ENCODE data around the gene MYOCOS.
"Not testable (repeated sequence)": the region's sequence is repeated elsewhere in the genome, so short reads cannot be mapped to it uniquely, and the experiment has no call there.

MYOCOS gene

DNA sequence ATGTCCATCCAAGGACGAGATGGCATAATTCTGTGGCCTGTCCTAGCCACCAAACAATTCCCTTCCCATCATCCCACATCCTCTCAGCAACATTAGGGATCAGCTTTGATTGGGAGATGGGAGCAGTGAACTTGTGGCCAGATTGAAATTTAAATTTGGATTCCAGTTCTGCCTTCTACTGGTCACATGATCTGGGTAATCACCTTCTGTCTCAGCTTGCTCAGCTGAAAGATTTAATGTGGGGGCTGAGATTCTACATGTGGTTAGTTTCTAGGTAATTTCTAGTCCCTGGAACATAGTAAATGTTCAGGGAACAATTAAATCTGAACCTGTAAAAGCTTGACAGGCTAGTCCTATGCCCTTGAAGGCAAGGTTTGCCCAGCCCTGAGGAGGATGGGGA lies 3.2 kb downstream of the MYOCOS start:
- DNase-seq (ENCODE audit: low read depth): no peak

DNA sequence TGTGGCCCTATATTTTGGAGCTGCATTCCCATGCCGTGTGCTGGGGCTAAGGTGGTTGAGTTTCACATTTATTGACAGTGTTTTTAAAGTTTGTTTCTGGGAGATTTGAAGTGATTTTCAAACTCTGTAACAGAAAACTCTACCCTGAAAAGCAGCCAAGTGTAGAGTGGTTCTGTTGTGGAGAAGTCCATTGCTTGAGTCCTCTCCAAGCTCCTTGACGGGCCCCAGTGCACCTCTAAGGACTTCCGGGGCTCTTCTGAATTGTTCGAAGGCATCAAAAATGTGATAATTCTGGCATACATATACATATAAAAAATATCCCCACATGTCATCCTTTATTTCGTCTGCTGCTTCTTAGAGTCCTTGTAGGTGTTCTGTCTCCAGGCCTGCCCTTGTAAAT lies 5.0 kb downstream of the MYOCOS start:
- DNase-seq (ENCODE audit: low read depth): no peak

DNA sequence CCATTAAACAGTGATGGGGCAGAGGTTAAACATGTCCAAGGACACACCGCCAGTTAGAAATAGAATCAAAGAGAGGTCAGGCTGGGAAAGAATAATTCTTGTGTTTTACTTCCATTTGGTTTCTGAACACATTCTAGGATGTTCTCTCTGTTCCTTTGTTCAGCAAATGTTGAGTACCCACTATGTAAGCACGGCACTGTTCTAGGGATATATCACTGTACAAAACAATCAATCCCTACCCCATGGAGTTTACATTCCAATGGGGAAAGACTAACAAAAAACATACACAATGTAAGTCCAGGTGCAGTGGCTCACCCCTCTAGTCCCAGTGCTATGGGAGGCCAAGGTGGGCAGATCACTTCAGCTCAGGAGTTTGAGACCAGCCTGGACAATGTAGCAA lies 6.2 kb downstream of the MYOCOS start:
- DNase-seq (ENCODE audit: low read depth): no peak

DNA sequence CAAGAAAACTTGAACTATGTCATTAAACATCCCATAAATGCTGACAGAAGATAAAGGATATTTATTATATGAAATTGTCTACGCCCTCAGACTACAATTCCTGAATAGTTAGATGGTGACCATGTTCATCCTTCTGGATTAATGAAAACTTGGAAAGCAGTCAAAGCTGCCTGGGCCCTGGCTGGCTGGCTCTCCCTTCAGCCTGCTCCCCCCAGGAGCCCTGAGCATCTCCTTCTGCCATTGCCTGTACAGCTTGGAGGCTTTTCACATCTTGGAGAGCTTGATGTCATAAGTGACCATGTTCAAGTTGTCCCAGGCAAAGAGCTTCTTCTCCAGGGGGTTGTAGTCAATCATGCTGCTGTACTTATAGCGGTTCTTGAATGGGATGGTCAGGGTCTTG lies 13.6 kb downstream of the MYOCOS start:
- no peak for DNase-seq (ENCODE audit: low read depth)

DNA sequence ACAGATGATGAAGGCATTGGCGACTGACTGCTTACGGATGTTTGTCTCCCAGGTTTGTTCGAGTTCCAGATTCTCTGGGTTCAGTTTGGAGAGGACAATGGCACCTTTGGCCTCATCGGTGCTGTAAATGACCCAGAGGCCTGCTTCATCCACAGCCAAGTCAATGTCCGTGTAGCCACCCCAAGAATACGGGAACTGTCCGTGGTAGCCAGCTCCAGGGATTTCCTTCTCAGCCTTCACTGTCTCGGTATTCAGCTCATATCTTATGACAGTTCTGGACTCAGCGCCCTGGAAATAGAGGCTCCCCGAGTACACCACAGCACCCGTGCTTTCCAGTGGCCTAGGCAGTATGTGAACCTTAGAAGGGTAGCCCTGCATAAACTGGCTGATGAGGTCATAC lies 14.1 kb downstream of the MYOCOS start:
- DNase-seq (ENCODE audit: low read depth): no peak

DNA sequence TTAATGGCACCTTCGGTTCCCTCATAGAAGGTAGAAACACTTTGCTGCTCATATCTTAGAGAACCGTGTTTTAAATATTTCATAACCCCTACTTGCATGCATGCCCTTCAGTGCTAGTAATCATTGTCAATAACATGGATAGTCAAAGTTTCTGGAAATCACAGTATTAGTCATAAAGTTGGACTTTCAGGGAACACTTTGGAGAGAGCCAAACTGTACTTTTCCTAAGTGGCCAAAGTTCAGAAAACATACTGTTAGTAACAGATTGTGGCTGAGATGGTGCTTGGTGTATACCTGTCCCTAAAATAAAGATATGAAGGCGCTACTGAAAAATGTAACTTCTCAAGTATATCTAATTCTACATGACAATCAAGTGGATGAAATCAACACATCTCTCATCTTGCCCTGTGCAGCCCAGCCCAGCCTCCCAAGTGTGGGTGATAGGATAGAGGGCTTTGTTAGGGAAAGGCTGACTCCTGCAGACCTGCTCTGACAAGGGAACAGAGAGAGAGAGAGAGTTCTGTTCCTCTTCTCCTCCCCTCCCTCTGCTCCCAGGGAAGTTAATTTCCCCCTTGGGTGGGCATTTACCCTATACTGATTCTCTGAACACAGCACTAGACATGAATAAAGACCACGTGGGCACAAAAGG lies 16.0 kb downstream of the MYOCOS start:
- no peak for DNase-seq (ENCODE audit: low read depth)

DNA sequence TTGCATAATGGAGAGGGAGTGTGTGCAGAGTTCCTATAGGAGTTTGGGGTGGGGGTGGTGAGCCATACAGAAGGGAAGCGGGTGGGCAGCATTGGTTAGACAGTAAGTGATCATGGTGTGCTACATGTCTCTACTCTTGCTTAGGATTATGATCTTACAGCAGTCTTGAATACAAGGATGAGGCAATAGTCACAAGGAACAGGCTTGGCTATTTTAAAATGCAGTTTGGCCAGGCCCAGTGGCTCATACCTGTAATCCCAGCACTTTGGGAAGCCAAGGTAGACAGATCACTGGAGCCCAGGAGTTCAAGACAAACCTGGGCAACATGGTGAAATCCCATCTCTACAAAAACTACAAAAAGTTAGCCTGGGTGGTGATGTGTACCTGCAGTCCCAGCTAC lies 18.2 kb downstream of the MYOCOS start:
- no peak for DNase-seq (ENCODE audit: low read depth)

DNA sequence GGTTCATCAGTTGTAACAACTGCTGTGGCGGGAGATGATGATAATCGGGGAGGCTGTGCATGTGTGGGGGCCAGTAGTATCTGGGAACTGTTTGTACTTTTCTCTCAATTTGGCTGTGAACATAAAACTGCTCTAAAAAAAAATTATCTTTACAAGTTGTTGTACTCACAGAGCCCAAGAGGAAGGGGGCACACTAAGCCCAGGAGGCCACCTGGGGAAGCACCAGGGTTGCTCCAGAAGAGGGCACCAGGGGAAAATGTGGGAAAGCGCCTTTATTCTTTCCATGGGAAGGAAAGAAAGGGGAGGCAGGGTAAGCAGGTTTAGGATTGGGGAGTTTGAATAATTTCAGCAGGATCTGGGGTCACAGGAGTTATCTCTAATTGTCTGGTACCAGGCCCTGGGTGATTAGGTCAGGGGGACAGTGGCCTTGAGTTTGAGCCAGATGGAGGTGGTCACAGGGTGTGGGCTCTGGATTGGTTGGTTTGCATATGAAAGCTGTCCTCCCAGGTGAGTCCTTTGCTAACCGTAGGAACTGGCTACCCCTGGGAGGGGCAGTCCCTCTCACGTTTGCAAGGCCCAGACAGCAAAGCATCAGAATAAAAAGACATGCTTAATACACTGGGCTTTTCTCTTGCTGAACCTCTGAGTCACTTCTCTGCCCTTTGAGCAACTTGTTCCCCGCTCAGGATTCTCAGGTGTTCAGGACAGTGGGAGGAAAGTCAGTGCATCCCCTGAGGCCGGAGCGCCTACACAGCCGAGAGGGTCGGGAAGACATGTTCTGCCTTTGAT lies 19.2 kb downstream of the MYOCOS start:
- DNase-seq (ENCODE audit: low read depth): no peak

DNA sequence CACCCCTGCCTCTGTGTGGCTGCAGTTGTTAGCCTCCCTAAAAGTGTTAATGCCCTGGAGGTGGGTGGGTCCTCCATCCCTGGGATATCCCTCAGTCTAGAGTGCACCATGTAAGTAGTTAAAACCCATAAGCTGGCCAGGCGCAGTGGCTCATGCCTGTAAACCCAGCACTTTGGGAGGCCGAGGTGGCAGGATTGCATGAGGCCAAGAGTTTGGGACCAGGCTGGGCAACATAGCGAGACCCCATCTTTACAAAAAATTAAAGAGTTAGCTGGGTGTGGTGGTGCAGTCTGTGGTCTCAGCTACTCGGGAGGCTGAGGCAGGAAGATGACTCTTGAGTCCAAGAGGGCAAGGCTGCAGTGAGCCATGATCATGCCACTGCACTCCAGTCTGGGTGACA lies 20.2 kb downstream of the MYOCOS start:
- no peak for DNase-seq (ENCODE audit: low read depth)

DNA sequence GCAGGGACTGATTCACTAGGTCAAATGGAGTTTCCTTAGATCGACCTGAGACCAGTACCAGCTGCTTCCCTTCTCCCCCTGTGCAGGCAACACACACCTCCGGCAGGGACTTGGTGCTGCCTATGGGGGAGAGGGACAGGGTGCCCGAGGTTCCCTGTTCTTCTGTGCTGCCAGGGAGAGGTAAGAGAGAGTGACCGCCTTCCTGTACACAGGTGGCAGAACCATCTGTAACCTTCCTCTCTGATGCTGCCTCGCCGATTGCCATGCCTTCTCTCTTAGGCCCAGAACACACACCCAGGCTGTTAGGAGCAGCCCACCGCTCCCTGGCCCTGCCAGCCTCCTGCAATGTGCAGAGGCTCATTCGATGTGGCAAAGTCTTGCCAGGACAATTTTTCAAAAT lies 21.1 kb downstream of the MYOCOS start:
- no peak for DNase-seq (ENCODE audit: low read depth)

DNA sequence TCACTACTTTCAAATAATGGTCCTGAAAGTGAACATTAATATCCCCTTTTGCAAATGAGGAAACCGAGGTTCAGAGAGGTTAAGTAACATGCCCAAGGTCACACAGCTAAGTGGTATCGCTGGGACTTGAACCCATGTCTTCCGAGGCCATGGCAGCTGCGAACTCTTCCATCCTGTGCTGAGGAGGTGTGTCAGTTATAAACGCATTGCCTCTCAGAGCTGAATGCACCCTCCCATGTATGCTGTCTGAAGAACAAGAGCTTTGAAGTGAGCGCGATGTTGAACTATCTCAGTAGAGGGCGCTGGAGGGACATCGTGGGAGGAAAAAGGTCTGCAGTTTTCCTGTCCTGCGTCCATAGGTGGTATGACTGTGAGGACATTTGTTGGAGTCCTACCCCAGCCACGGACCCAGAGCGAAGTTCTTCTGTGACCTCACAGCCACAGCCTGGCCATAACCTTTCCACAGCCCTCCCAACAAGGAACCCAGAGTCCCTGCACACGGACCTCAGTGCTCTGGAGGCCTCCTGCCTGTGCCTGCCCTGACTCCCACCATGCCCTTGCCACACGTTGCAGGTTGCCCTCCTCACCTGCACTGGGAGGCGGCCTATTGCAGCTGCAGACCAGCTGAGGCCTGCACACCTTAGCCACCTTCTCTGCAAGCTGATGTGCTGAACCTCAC lies 22.9 kb downstream of the MYOCOS start:
- DNase-seq (ENCODE audit: low read depth): peak; percentile 31

DNA sequence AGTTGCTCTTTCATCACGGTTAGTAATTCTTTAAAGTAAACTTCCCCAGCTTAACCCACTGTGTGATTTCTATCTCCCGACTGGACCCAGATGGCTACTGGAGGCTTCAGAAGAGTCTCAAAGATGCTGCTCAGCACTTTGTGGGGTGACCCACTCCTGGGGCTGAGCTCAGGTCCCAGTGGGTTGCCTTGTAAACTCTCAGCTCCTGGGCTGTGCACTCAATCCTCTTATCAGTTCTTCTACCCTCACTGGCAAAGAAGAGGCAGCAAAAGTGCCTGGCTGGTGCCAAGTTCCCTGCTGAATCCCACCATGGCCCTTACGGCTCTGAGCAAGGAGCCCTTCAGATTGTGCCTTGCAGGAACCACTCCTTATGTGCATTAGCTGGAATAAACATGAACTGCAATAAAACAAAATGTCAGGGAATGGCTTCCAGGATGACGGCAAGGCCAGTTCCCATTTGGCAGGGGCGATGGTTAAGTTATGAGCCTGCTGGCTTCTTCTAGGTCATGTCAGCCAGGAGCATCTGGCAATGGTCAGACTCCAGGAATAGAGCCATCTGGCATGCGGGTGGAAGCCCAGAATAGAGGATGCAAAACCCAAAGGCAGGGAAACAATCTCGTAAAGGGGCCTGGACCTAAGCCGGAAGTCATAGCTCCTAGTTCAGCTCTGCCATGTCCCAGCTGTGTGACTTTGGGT lies 23.7 kb downstream of the MYOCOS start:
- DNase-seq (ENCODE audit: low read depth): no peak

DNA sequence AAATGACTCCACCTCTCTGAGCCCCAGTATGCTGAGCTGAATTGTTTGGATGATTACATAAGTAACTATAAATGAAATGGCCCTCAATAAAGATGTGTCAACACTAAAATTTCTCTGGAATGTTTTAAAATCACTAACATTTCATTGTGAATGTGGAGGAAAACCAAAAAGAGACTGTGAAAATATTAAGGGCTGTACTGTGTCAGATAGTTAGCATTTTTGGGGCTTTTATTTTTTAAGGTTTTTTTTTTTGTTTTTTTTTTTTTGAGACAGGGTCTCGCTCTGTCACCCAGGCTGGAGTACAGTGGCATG lies 24.2 kb downstream of the MYOCOS start:
- DNase-seq (ENCODE audit: low read depth): no peak

DNA sequence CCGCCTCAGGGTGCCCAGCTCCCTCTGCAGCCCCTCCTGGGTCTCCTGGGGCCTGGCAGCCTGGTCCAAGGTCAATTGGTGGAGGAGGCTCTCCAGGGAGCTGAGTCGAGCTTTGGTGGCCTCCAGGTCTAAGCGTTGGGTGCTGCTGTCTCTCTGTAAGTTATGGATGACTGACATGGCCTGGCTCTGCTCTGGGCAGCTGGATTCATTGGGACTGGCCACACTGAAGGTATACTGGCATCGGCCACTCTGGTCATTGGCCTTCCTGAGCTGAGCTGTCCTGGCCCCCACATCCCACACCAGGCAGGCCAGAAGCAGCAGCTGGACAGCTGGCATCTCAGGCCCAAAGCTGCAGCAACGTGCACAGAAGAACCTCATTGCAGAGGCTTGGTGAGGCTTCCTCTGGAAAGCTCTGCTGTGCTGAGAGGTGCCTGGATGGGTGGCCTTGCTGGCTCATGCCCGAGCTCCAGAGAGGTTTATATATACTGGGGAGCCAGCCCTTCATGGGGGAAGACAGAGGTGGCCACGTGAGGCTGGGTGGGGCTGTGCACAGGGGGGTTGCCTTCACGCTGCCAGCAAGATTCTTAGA lies 30.3 kb downstream of the MYOCOS start, which contains the start of gene MYOC:
MYOC (minus strand) TSS at position 455 of the 589 bp plus-strand sequence; CDS start at position 378, 77 bp downstream.
- DNase-seq (ENCODE audit: low read depth): no peak

DNA sequence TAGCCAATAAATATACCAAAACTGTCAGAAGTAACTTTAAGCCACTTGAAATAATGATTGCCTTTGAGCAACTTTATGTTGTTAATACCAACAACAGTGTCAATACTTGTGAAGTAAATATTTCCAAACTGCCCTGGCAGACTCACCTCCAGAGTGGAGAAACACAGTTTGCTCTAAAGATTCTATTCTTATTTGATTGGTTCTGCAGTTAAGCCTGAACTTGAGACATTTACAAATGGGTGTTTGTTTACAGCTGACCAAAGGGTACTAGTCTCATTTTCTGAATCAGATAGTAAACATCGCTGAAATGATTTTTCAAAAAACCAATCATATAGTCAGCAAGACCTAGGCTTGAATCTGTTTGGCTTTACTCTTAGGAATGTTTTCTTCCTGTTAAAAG lies 31.8 kb downstream of the MYOCOS start:
- DNase-seq (ENCODE audit: low read depth): no peak

DNA sequence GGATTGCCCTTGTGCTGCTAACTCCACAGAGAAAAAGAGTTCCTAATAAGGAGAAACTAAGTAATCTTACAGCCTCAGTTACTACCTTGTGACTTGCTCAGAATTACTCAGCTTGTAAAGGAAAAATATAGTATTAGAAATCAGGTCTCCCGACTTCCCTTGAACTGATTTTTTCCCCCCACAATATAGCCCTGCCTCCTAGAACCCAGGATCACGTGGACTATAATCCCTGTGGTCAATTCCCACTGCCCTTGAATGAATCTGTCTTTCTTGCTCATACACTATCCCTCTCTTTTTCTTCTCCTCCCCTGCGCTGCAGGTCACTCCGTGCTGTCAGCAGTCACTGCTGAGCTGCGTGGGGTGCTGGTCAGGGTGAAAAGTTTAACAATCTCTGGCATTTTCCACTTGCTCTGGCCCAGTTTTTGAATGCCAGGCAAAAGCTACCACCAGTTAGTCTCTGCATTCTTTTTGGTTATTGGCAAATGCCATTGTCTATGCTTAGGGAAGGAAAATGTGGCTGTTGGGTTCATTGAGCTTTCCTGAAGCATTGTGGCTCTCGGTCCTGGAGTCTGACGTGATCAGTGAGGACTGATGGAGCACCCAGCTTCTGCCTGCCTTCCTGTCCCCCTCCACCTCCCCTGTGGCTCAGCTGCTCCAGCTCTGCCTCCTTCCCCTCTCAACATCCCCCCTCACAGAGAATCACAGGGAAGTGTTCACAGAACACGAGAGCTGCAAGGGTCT lies 32.3 kb downstream of the MYOCOS start:
- no peak for DNase-seq (ENCODE audit: low read depth)

DNA sequence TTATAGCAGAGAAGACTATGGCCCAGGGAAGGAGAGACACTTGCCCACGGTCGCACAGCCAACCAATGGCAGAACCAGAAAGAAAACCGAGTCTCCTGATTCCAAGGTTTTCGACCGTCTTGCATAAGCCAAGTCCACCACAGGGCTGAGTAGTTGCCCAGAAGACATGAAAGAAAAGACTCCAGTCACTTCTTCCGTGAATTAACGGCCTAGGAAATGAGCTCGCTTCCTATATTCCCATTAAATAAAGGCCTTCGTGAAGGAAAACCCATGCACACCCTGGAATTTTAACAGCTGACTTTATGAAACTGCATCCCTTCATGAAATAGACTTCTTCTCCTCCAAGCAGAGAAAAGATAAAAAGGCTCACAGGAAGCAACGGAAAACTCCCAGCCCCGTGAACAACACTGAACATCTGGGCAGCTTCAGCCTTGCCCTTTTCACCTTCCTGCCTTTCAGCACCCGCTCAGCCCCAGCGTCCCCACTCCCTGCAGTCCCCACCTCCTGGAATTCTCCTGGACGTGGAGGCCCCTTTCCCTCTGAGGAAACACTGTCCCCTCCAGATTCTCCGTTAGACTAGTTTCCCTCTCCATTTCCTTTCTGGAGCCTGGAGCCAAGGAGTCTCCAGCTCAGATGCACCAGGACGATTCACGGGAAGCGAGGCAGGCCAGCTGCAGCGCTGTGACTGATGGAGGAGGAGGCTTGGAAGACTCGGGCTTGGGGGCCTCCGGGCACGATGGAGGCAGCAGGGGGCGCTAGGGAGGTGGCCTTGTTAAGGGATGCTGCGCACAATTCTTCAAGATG lies 33.1 kb downstream of the MYOCOS start:
- DNase-seq (ENCODE audit: low read depth): peak; percentile 41

DNA sequence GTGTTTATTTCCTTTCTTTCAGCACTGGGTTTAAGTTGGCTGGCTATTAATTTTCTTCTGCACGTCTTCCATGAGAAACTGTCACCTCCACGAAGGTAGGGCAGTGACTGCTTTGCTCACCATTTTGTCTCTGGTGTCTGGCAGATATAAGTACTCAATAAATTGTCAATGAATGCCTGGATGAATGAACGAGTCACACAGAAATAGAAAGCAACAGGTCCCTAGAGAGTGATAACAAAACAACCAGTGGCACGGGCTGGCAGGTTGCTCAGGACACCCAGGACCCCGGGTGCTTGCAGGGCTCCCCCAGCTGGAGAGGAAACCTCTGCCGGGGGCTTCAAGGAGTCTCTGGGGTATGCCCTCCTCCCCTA lies 33.7 kb downstream of the MYOCOS start:
- DNase-seq (ENCODE audit: low read depth): no peak

DNA sequence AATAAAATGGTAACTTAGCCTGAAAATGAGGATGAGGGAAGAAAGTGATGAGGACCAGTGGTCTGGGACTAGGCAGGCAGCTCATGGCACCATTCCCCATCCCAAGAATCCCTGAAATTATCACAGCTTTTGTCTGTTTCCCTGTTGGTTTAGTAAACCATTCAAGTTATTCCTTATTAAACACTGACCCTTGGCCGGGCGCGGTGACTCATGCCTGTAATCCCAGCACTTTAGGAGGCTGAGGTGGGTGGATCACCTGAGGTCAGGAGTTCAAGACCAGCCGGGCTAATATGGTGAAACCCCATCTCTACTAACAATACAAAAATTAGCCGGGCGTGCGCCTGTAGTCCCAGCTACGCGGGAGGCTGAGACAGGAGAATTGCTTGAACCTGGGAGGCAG lies 34.2 kb downstream of the MYOCOS start:
- not testable (repeated sequence) for DNase-seq (ENCODE audit: low read depth)

DNA sequence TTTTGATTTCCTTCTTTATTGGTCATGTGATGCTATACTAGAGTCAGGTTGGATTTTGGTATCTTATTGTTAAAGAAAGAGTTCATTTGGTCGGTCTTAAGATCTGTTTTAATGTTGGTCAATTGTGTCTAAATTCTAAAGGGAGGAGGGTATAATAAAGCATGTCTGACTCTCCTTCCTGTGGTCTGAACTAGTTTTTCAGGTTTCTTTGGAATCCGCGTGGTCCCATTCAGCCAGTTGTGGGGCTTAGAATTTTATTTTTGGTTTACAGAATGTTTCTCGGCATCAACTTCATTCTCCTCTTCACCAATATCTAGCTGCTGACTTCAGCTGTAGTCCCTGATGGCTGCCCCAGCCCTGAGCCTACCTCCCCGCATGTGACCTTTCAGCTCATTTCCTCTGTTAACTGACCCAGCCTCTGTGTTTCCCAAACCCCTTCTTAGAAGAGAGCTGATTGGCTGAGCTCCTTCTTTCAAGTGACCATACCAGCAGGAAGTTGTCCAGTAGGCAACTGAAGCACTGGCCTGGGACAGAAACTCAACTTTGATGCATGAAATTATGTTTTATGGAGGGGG lies 39.1 kb downstream of the MYOCOS start:
- DNase-seq (ENCODE audit: low read depth): no peak

Data from stimulated activated CD4-positive, alpha-beta T cell treated with anti-CD3 and anti-CD28 coated beads, Interleukin-2, amount 100 ng/mL, for 4 hours (primary cell).